Measurements from ENCODE around the gene C1orf232.

Gene C1orf232

GRCh38 chr1:26189751-26190275, 21.1 kb upstream of the C1orf232 start:
- H3K36me3 Mint-ChIP-seq (ENCODE audit: insufficient read depth) = no peaks in the 10 kb centered on the region
- H3K27ac Mint-ChIP-seq (ENCODE audit: low read depth) = no peak overlapping the region
- H3K4me1 Mint-ChIP-seq = peaks cover 9% of the 10 kb centered on the region
- no peak overlapping the region for H3K4me3 Mint-ChIP-seq
- no peak for ATAC-seq (replicated peaks; ENCODE audit: extremely low read depth, poor library complexity, severe bottlenecking)
- no peaks in the 10 kb centered on the region for H3K9me3 Mint-ChIP-seq
- no peaks in the 10 kb centered on the region for H3K27me3 Mint-ChIP-seq
- no peak for DNase-seq (ENCODE audit: low spot score in 2 of 2)

GRCh38 chr1:26189331-26189730, 20.6 kb upstream of the C1orf232 start:
- Mint-ChIP-seq H3K4me1 (peaks cover 9% of the 10 kb centered on the region), H3K27ac (ENCODE audit: low read depth) (no peak overlapping the region), H3K36me3 (ENCODE audit: insufficient read depth) (no peaks in the 10 kb centered on the region), H3K27me3 (no peaks in the 10 kb centered on the region), H3K4me3 (no peak overlapping the region), H3K9me3 (no peaks in the 10 kb centered on the region)
- DNase-seq (ENCODE audit: low spot score in 2 of 2) (no peak), ATAC-seq (replicated peaks; ENCODE audit: extremely low read depth, poor library complexity, severe bottlenecking) (no peak)

- no peaks in the 10 kb centered on the region for H3K9me3 Mint-ChIP-seq
- DNase-seq (ENCODE audit: low spot score in 2 of 2) = no peak
- ATAC-seq (replicated peaks; ENCODE audit: extremely low read depth, poor library complexity, severe bottlenecking) = no peak
- H3K36me3 Mint-ChIP-seq (ENCODE audit: insufficient read depth) = no peaks in the 10 kb centered on the region
- no peak overlapping the region for H3K27ac Mint-ChIP-seq (ENCODE audit: low read depth)
- H3K4me3 Mint-ChIP-seq = no peak overlapping the region
- H3K27me3 Mint-ChIP-seq = no peaks in the 10 kb centered on the region
- peaks cover 9% of the 10 kb centered on the region for H3K4me1 Mint-ChIP-seq
These were observed 19.7 kb upstream of the C1orf232 start for GRCh38 chr1:26188477-26188876.

GRCh38 chr1:26187882-26188281, 19.1 kb upstream of the C1orf232 start:
- no peak overlapping the region for H3K27ac Mint-ChIP-seq (ENCODE audit: low read depth)
- no peak overlapping the region for H3K4me3 Mint-ChIP-seq
- ATAC-seq (replicated peaks; ENCODE audit: extremely low read depth, poor library complexity, severe bottlenecking) (no peak), DNase-seq (ENCODE audit: low spot score in 2 of 2) (no peak)
- no peaks in the 10 kb centered on the region for H3K36me3 Mint-ChIP-seq (ENCODE audit: insufficient read depth)
- no peaks in the 10 kb centered on the region for H3K9me3 Mint-ChIP-seq
- peaks cover 9% of the 10 kb centered on the region for H3K4me1 Mint-ChIP-seq
- H3K27me3 Mint-ChIP-seq = no peaks in the 10 kb centered on the region

DNA sequence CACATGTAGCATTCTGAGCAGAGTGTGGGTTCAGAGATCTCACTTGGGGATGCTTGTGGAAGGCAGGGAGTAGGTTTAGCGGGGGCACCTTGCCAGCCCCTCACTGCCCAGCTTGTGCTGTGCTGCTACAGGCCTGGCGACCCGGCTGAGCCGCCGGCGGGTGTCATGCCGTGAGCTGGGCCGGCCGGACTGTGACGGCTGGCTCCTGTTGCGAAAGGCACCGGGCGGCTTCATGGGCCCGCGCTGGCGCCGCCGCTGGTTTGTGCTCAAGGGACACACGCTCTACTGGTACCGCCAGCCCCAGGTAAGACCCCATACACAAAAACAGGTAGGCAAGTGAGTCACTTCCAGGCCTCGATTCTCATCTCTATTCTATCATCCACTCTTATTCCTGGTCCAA, 16.1 kb upstream of the C1orf232 start:
- Mint-ChIP-seq H3K9me3 (no peaks in the 10 kb centered on the region), H3K4me1 (no peaks in the 10 kb centered on the region), H3K36me3 (ENCODE audit: insufficient read depth) (no peaks in the 10 kb centered on the region), H3K27ac (ENCODE audit: low read depth) (no peak overlapping the region), H3K27me3 (no peaks in the 10 kb centered on the region), H3K4me3 (no peak overlapping the region)
- DNase-seq (ENCODE audit: low spot score in 2 of 2) (no peak), ATAC-seq (replicated peaks; ENCODE audit: extremely low read depth, poor library complexity, severe bottlenecking) (no peak)

DNA sequence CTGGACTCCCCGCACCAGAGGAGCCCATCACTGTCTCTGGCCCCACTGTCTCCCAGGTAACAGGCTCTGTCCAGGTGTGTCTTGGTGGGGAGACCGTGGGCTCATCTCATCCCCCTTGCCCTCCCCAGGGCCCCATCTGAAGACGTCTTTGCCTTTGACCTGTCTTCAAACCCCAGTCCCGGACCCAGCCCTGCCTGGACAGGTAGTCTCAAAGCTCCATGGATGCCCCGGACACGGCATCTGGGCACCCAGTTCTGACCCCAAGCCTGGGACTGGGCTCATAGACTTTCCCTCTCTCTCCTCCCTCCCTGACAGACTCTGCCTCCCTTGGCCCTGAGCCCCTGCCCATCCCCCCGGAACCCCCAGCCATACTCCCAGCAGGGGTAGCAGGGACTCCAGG, 15.3 kb upstream of the C1orf232 start:
- Mint-ChIP-seq H3K4me3 (no peak overlapping the region), H3K27ac (ENCODE audit: low read depth) (no peak overlapping the region), H3K36me3 (ENCODE audit: insufficient read depth) (no peaks in the 10 kb centered on the region)

DNA sequence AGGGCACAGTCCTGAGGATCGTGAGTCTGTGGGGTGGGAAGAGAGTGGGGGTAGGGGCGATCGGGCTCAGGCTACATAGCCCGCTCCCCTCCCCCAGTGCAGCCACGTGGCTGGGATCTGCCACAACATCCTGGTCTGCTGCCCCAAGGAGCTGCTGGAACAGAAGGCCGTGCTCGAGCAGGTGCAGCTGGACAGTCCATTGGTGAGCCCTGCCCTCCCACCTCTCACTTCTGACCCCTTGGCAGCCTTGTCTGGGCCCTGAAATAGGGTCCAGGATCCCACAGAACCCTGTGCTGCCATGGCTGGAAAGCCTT, 13.6 kb upstream of the C1orf232 start:
- ATAC-seq (replicated peaks; ENCODE audit: extremely low read depth, poor library complexity, severe bottlenecking) (no peak), DNase-seq (ENCODE audit: low spot score in 2 of 2) (no peak)
- Mint-ChIP-seq H3K4me1 (no peaks in the 10 kb centered on the region), H3K27me3 (no peaks in the 10 kb centered on the region), H3K9me3 (no peaks in the 10 kb centered on the region), H3K4me3 (no peak overlapping the region), H3K27ac (ENCODE audit: low read depth) (peak overlapping the region; percentile 54), H3K36me3 (ENCODE audit: insufficient read depth) (no peaks in the 10 kb centered on the region)

More for the DNA sequence above, 15.3 kb upstream of the C1orf232 start:
- DNase-seq (ENCODE audit: low spot score in 2 of 2) (no peak), ATAC-seq (replicated peaks; ENCODE audit: extremely low read depth, poor library complexity, severe bottlenecking) (no peak)
- Mint-ChIP-seq H3K4me1 (no peaks in the 10 kb centered on the region), H3K9me3 (no peaks in the 10 kb centered on the region), H3K27me3 (no peaks in the 10 kb centered on the region)

GRCh38 chr1:26181586-26182382, 13.0 kb upstream of the C1orf232 start:
- DNase-seq (ENCODE audit: low spot score in 2 of 2) (no peak), ATAC-seq (replicated peaks; ENCODE audit: extremely low read depth, poor library complexity, severe bottlenecking) (no peak)
- no peak overlapping the region for H3K4me3 Mint-ChIP-seq
- peak overlapping the region; percentile 54 for H3K27ac Mint-ChIP-seq (ENCODE audit: low read depth)
- H3K36me3 Mint-ChIP-seq (ENCODE audit: insufficient read depth) = no peaks in the 10 kb centered on the region
- H3K4me1 Mint-ChIP-seq = no peaks in the 10 kb centered on the region
- no peaks in the 10 kb centered on the region for H3K9me3 Mint-ChIP-seq
- H3K27me3 Mint-ChIP-seq = no peaks in the 10 kb centered on the region

GRCh38 chr1:26180010-26180506, 11.3 kb upstream of the C1orf232 start:
- DNase-seq (ENCODE audit: low spot score in 2 of 2) (no peak), ATAC-seq (replicated peaks; ENCODE audit: extremely low read depth, poor library complexity, severe bottlenecking) (no peak)
- Mint-ChIP-seq H3K36me3 (ENCODE audit: insufficient read depth) (no peaks in the 10 kb centered on the region), H3K27ac (ENCODE audit: low read depth) (no peak overlapping the region), H3K4me1 (no peaks in the 10 kb centered on the region), H3K27me3 (no peaks in the 10 kb centered on the region), H3K9me3 (no peaks in the 10 kb centered on the region), H3K4me3 (no peak overlapping the region)

DNA sequence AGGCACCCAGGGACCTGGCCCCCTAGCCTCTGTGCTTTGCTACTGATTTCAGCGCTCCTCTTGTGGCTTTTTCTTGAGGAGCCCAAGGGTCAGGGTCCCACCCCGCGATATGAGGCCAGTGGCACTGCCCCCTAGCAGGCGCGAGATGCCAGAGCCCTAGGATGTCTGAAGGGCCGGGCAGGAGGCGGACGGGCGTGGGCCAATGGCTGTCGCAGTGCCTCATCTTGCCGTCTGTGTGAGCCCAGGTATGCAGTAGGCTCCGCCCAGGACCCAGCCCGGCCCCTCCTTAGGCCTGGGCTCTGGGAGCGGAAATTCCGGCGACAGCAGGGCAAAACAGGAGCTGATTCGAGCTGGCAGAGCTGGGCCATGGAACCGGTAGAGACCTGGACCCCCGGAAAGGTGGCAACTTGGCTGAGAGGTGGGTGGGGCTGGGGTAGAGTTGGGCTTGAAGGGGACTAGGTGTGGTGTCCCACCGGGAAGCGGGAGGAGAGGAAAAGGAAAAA, 8.5 kb upstream of the C1orf232 start, which contains the start of gene CNKSR1:
Gene CNKSR1 (plus strand): TSS at position 310 of the 503 bp plus-strand sequence. CDS start 57 bp downstream, at position 367.
- no peaks in the 10 kb centered on the region for H3K9me3 Mint-ChIP-seq

GRCh38 chr1:26175346-26175745, 6.6 kb upstream of the C1orf232 start:
- Mint-ChIP-seq H3K36me3 (ENCODE audit: insufficient read depth) (peaks cover 4% of the 10 kb centered on the region), H3K27me3 (no peaks in the 10 kb centered on the region), H3K27ac (ENCODE audit: low read depth) (no peak overlapping the region), H3K4me3 (no peak overlapping the region), H3K9me3 (no peaks in the 10 kb centered on the region), H3K4me1 (peaks cover 10% of the 10 kb centered on the region)
- no peak for ATAC-seq (replicated peaks; ENCODE audit: extremely low read depth, poor library complexity, severe bottlenecking)
- DNase-seq (ENCODE audit: low spot score in 2 of 2) = no peak

More for the DNA sequence above, 8.5 kb upstream of the C1orf232 start, which contains the start of gene CNKSR1:
- H3K36me3 Mint-ChIP-seq (ENCODE audit: insufficient read depth) = no peaks in the 10 kb centered on the region
- no peak for ATAC-seq (replicated peaks; ENCODE audit: extremely low read depth, poor library complexity, severe bottlenecking)
- H3K27me3 Mint-ChIP-seq = no peaks in the 10 kb centered on the region
- no peak within 1 kb of the TSS for H3K4me3 Mint-ChIP-seq
- no peak for DNase-seq (ENCODE audit: low spot score in 2 of 2)
- no peak within 1 kb of the TSS for H3K27ac Mint-ChIP-seq (ENCODE audit: low read depth)
- no peaks in the 10 kb centered on the region for H3K4me1 Mint-ChIP-seq

- no peaks in the 10 kb centered on the region for H3K9me3 Mint-ChIP-seq
- H3K27ac Mint-ChIP-seq (ENCODE audit: low read depth) = no peak within 1 kb of the TSS
- ATAC-seq (replicated peaks; ENCODE audit: extremely low read depth, poor library complexity, severe bottlenecking) (no peak), DNase-seq (ENCODE audit: low spot score in 2 of 2) (no peak)
- peaks cover 7% of the 10 kb centered on the region for H3K36me3 Mint-ChIP-seq (ENCODE audit: insufficient read depth)
- no peaks in the 10 kb centered on the region for H3K27me3 Mint-ChIP-seq
- H3K4me1 Mint-ChIP-seq = peaks cover 26% of the 10 kb centered on the region
- H3K4me3 Mint-ChIP-seq = peak within 1 kb of the TSS; percentile 87
These were observed 2.6 kb upstream of the C1orf232 start, which contains the start of gene ZNF593OS for GRCh38 chr1:26171084-26172072. Gene ZNF593OS (minus strand): TSS chr1:26171832. CDS start chr1:26171661, 171 bp downstream.
